ACHN (cell line): Measurements from ENCODE around the gene MED4.

ENCODE experiments used
- DNase-seq: peaks from one replicate; pipeline ENCODE4 v3.0.0-alpha.2; 2015
- in situ Hi-C: cut with HindIII; loops from 2 replicates; pipeline ENCODE4 v1.10.0; 2017; ENCODE audit warnings: low sequenced_read_pairs, low pct_ligation_motif_present, low pct_unique_long_range_greater_than_20kb

Gene MED4

GRCh38 chr13:48043789-48044503, 51.0 kb downstream of the MED4 start:
- DNase-seq, result peak; percentile 42
- in situ Hi-C loops, result no loop called here

GRCh38 chr13:48042894-48043293, 52.0 kb downstream of the MED4 start:
- no peak for DNase-seq
- in situ Hi-C loops, result no loop called here

GRCh38 chr13:48040896-48041295, 54.0 kb downstream of the MED4 start:
- DNase-seq, result no peak

GRCh38 chr13:48040049-48040448, 54.9 kb downstream of the MED4 start:
- in situ Hi-C loops, result no loop called here
- DNase-seq, result no peak

More at GRCh38 chr13:48040896-48041295, 54.0 kb downstream of the MED4 start:
- in situ Hi-C loops, result no loop called here

- DNase-seq, result no peak
These were observed 56.1 kb downstream of the MED4 start for GRCh38 chr13:48038761-48039160.

GRCh38 chr13:48037346-48038173, 57.3 kb downstream of the MED4 start, which contains the start of gene NUDT15:
NUDT15 (plus strand) TSS chr13:48037726; CDS start chr13:48037747, 21 bp downstream.
- in situ Hi-C loops, result no loop called here
- DNase-seq, result peak; percentile 95

More at GRCh38 chr13:48038761-48039160, 56.1 kb downstream of the MED4 start:
- in situ Hi-C loops, result no loop called here

- in situ Hi-C loops, result no loop called here
- no peak for DNase-seq
These were observed 65.0 kb downstream of the MED4 start for GRCh38 chr13:48029859-48030258.

- no peak for DNase-seq
- in situ Hi-C loops, result no loop called here
These were observed 66.8 kb downstream of the MED4 start for GRCh38 chr13:48028066-48028465.
